DND-41 (cell line): Measurements from ENCODE around the gene STRA8.

ENCODE experiments used
- CTCF ChIP-seq: IDR thresholded peaks from 2 replicates; pipeline ENCODE4 v1.5.1; 2012; ENCODE audit warnings: borderline replicate concordance, low read length, moderate library complexity, mild to moderate bottlenecking; ENCODE audit not compliant: poor library complexity, severe bottlenecking; ENCODE audit errors: extremely low read depth
- EZH2 ChIP-seq: IDR thresholded peaks from 3 replicates; pipeline ENCODE4 v1.6.1; 2012; ENCODE audit warnings: borderline replicate concordance, low read depth, mild to moderate bottlenecking, moderate library complexity, low read length, inconsistent platforms; ENCODE audit not compliant: severe bottlenecking

- TF ChIP-seq EZH2 = no peak
- no peak for TF ChIP-seq CTCF
Observed at GRCh38 chr7:135190703-135191102, 42.9 kb upstream of the STRA8 start.
